CD14-positive monocyte (primary cell): ENCODE results near the gene E2F2. TPM values are rescaled to one million over a fixed set of nuclear protein-coding genes. Genes with fewer than 3 reads are reported as not detected.
"Not testable (repeated sequence)": the region's sequence is repeated elsewhere in the genome, so short reads cannot be mapped to it uniquely, and the experiment has no call there.

ENCODE experiments used
- DNase-seq, 3 donors: peaks; one replicate each; pipeline ENCODE4 v3.0.0-alpha.2; 2011 to 2022
- H2AFZ ChIP-seq: 2 replicates; pipeline ENCODE4 v1.6.0; 2012; ENCODE audit warnings: mild to moderate bottlenecking, low read depth, low read length, inconsistent platforms; ENCODE audit not compliant: insufficient read depth, poor library complexity, severe bottlenecking
- H3K27ac ChIP-seq, 2 donors: 1 replicate in 1 of 2; 2 replicates in 1 of 2; pipeline ENCODE4 v1.5.1; 2012 to 2013; ENCODE audit warnings: low read length in 2 of 2, control low read depth in 1 of 2, inconsistent platforms in 1 of 2, low read depth in 1 of 2, mild to moderate bottlenecking in 1 of 2
- H3K27me3 ChIP-seq, 2 donors: one replicate each; pipeline versions ENCODE4 v1.6.0 to v1.6.1; 2011 to 2013; ENCODE audit warnings: low read length in 2 of 2; ENCODE audit not compliant: control insufficient read depth in 2 of 2, insufficient read depth in 2 of 2
- H3K36me3 ChIP-seq, 2 donors: replicated peaks in 1 of 2; 1 replicate in 1 of 2; 2 replicates in 1 of 2; pipeline versions ENCODE4 v1.5.1 to v1.6.1; 2012 to 2013; ENCODE audit warnings: low read length in 2 of 2, control low read depth in 1 of 2, inconsistent platforms in 1 of 2, mild to moderate bottlenecking in 1 of 2; ENCODE audit not compliant: insufficient read depth in 2 of 2, control insufficient read depth in 1 of 2
- H3K4me1 ChIP-seq, 2 donors: 1 replicate in 1 of 2; 2 replicates in 1 of 2; pipeline versions ENCODE4 v1.5.1 to v1.6.1; 2012 to 2013; ENCODE audit warnings: low read length in 2 of 2, control low read depth in 1 of 2, inconsistent platforms in 1 of 2, mild to moderate bottlenecking in 1 of 2, moderate library complexity in 1 of 2; ENCODE audit not compliant: insufficient read depth in 2 of 2, control insufficient read depth in 1 of 2
- H3K4me2 ChIP-seq: replicated peaks from 2 replicates; pipeline ENCODE3; 2012; ENCODE audit warnings: low read length, moderate library complexity, mild to moderate bottlenecking; ENCODE audit not compliant: poor library complexity, severe bottlenecking; ENCODE audit errors: extremely low read depth
- H3K4me3 ChIP-seq, 3 experiments: fragments of 200-600 bp in 1 of 3; sonication (generic) in 1 of 3; replicated peaks in 1 of 3; 1 replicate in 2 of 3; 2 replicates in 1 of 3; pipeline ENCODE4 v1.5.1; 2011 to 2013; ENCODE audit warnings: low read length in 3 of 3, mild to moderate bottlenecking in 3 of 3, control low read depth in 2 of 3, low read depth in 2 of 3, inconsistent platforms in 1 of 3, moderate library complexity in 1 of 3
- H3K79me2 ChIP-seq: 2 replicates; pipeline ENCODE4 v1.6.0; 2012; ENCODE audit warnings: mild to moderate bottlenecking, control low read depth, inconsistent platforms, low read length, moderate library complexity; ENCODE audit not compliant: insufficient read depth
- H3K9ac ChIP-seq: 2 replicates; pipeline ENCODE4 v1.6.0; 2017; ENCODE audit warnings: low read length, mild to moderate bottlenecking; ENCODE audit not compliant: insufficient read depth, poor library complexity, severe bottlenecking
- H3K9me3 ChIP-seq, 2 donors: replicated peaks in 1 of 2; 1 replicate in 1 of 2; 2 replicates in 1 of 2; pipeline versions ENCODE4 v1.5.1 to v1.6.1; 2012 to 2013; ENCODE audit warnings: low read length in 2 of 2, control low read depth in 1 of 2; ENCODE audit not compliant: control insufficient read depth in 1 of 2, insufficient read depth in 1 of 2
- H4K20me1 ChIP-seq: 2 replicates; pipeline ENCODE4 v1.6.0; 2012; ENCODE audit warnings: mild to moderate bottlenecking, low read length, control low read depth, moderate library complexity; ENCODE audit not compliant: insufficient read depth
- H3K27ac Mint-ChIP-seq, 7 donors: one replicate each; pipeline ENCODE4 v1.8.0; 2020; ENCODE audit warnings: mild to moderate bottlenecking in 7 of 7, mixed read lengths in 7 of 7, moderate library complexity in 6 of 7, inconsistent platforms in 2 of 7
- H3K27me3 Mint-ChIP-seq, 3 donors: one replicate each; pipeline ENCODE4 v1.8.0; 2021 to 2022; ENCODE audit warnings: low read depth in 3 of 3, mild to moderate bottlenecking in 3 of 3, mixed read lengths in 3 of 3, moderate library complexity in 3 of 3, inconsistent platforms in 1 of 3
- H3K36me3 Mint-ChIP-seq, 2 donors: one replicate each; pipeline ENCODE4 v1.8.0; 2020; ENCODE audit warnings: mixed read lengths in 2 of 2, inconsistent platforms in 1 of 2, mild to moderate bottlenecking in 1 of 2
- H3K4me1 Mint-ChIP-seq: one replicate; pipeline ENCODE4 v1.8.0; 2020; ENCODE audit warnings: mild to moderate bottlenecking, mixed read lengths
- H3K4me3 Mint-ChIP-seq, 2 donors: one replicate each; pipeline ENCODE4 v1.8.0; 2020; ENCODE audit warnings: mild to moderate bottlenecking in 2 of 2, mixed read lengths in 2 of 2, moderate library complexity in 1 of 2
- H3K9me3 Mint-ChIP-seq, 7 donors: one replicate each; pipeline ENCODE4 v1.8.0; 2020 to 2022; ENCODE audit warnings: mixed read lengths in 7 of 7, mild to moderate bottlenecking in 6 of 7, moderate library complexity in 6 of 7, inconsistent platforms in 2 of 7
- CTCF ChIP-seq: fragments of 200-600 bp; IDR thresholded peaks from one replicate; pipeline ENCODE4 v1.8.0; 2022; ENCODE audit warnings: antibody characterized with exemption, mild to moderate bottlenecking
- WGBS: methylation state at CpG from one replicate; pipeline ENCODE4 v1.1.5; 2013; ENCODE audit warnings: missing lambda C conversion rate; ENCODE audit not compliant: insufficient coverage; 5-methylcytosine and 5-hydroxymethylcytosine counted together
- intact Hi-C, 2 donors: fragments of 100-400 bp; cut with micrococcal nuclease; formaldehyde crosslinking; loops; one replicate each; pipeline versions ENCODE4 v1.15.0 to v1.15.1; 2023
- polyA plus RNA-seq, 3 donors: library from polyadenylated mRNA; depleted of rRNA in 1 of 3; unstranded in 2 of 3; stranded (reverse) in 1 of 3; fragments of 300-500 nt in 2 of 3; fragments of >200 nt in 1 of 3; fragmentation: Illumina TruSeq in 2 of 3; gene quantifications; 1 replicate in 2 of 3; 2 replicates in 1 of 3; pipeline ENCODE4 v1.2.3, GENCODE V29; 2012 to 2021

E2F2 gene
- polyA plus RNA-seq, 3 donors: 0.24 to 4.7 (median 1.8) TPM

GRCh38 chr1:23505851-23506250, 25.2 kb downstream of the E2F2 start:
- Histone ChIP-seq H3K27ac (no peak overlapping the region), H3K4me2 (no peak overlapping the region), H4K20me1 (no peaks in the 10 kb centered on the region), H3K9me3 (no peaks in the 10 kb centered on the region), H2AFZ (no peak overlapping the region), H3K27me3 (no peaks in the 10 kb centered on the region), H3K36me3 (peaks cover 37 to 51% of the 10 kb centered on the region in 2 donors), H3K4me3 (no peak overlapping the region), H3K9ac (no peak overlapping the region), H3K4me1 (no peaks in the 10 kb centered on the region), H3K79me2 (no peaks in the 10 kb centered on the region)
- intact Hi-C loops: no loop called here
- WGBS: 100% methylated on average over 4 of the region's 6 CpGs
- Mint-ChIP-seq H3K36me3 (peaks cover 37 to 61% of the 10 kb centered on the region in 2 donors), H3K27ac (peak overlapping the region in 4 of 7 donors; percentile 16 to 75 (median 59)), H3K27me3 (peaks cover 0 to 5% (median 3%) of the 10 kb centered on the region in 3 donors), H3K9me3 (no peaks in the 10 kb centered on the region), H3K4me3 (no peak overlapping the region), H3K4me1 (peaks cover 6% of the 10 kb centered on the region)
- no peak for TF ChIP-seq CTCF
- DNase-seq: no peak

- H3K4me3 ChIP-seq, H3K4me2 ChIP-seq, H3K27ac Mint-ChIP-seq, H3K9me3 ChIP-seq, H3K79me2 ChIP-seq, DNase-seq, H3K9ac ChIP-seq, H3K9me3 Mint-ChIP-seq, H4K20me1 ChIP-seq, H3K27me3 ChIP-seq, H3K27me3 Mint-ChIP-seq, H3K4me1 Mint-ChIP-seq, H3K4me3 Mint-ChIP-seq, H3K4me1 ChIP-seq, H2AFZ ChIP-seq, H3K27ac ChIP-seq, intact Hi-C loops: not testable (repeated sequence)
- 95% methylated on average over 8 of the region's 24 CpGs for WGBS
- H3K36me3 ChIP-seq: peaks cover 26 to 34% of the 10 kb centered on the region in 2 donors
- peaks cover 21 to 44% of the 10 kb centered on the region in 2 donors for H3K36me3 Mint-ChIP-seq
These were observed 26.9 kb downstream of the E2F2 start for GRCh38 chr1:23504156-23504555.
